H9 (cell line): ENCODE measurements around the gene ABCG1. TPM values are rescaled to one million over a fixed set of nuclear protein-coding genes. Genes with fewer than 3 reads are reported as not detected.

ENCODE experiments used
- DNase-seq: peaks from one replicate; pipeline ENCODE4 v3.0.0-alpha.2; 2017
- H2AFZ ChIP-seq: one replicate; pipeline ENCODE4 v1.6.1; 2013; ENCODE audit warnings: mild to moderate bottlenecking, low read length, control low read depth, moderate library complexity
- H2AK5ac ChIP-seq: 2 replicates; pipeline ENCODE4 v1.6.1; 2013; ENCODE audit warnings: low read length, control low read depth, mixed read lengths; ENCODE audit not compliant: insufficient read length
- H2BK120ac ChIP-seq: one replicate; pipeline ENCODE4 v1.6.1; 2013; ENCODE audit warnings: low read depth, mild to moderate bottlenecking, low read length, control low read depth, inconsistent platforms; ENCODE audit not compliant: poor library complexity, severe bottlenecking
- H2BK12ac ChIP-seq: 2 replicates; pipeline ENCODE4 v1.6.1; 2013; ENCODE audit warnings: low read length, control low read depth, mixed read lengths, low read depth; ENCODE audit not compliant: insufficient read length
- H2BK15ac ChIP-seq: 2 replicates; pipeline ENCODE4 v1.6.1; 2013; ENCODE audit warnings: low read depth, low read length, control low read depth
- H2BK20ac ChIP-seq: one replicate; pipeline ENCODE4 v1.6.1; 2013; ENCODE audit warnings: low read depth, mild to moderate bottlenecking, low read length, control low read depth, inconsistent platforms; ENCODE audit not compliant: poor library complexity, severe bottlenecking
- H2BK5ac ChIP-seq: 2 replicates; pipeline ENCODE4 v1.6.1; 2013; ENCODE audit warnings: low read length, control low read depth, mixed read lengths; ENCODE audit not compliant: insufficient read length
- H3K14ac ChIP-seq: 2 replicates; pipeline ENCODE4 v1.6.1; 2013; ENCODE audit warnings: low read length, control low read depth; ENCODE audit not compliant: insufficient read depth
- H3K18ac ChIP-seq: 2 replicates; pipeline ENCODE4 v1.6.1; 2013; ENCODE audit warnings: low read depth, mild to moderate bottlenecking, mixed read lengths, low read length, control low read depth; ENCODE audit not compliant: insufficient read length
- H3K23ac ChIP-seq: 2 replicates; pipeline ENCODE4 v1.6.1; 2013; ENCODE audit warnings: low read length, control low read depth, mixed read lengths, low read depth; ENCODE audit not compliant: insufficient read length
- H3K23me2 ChIP-seq: 2 replicates; pipeline ENCODE4 v1.6.1; 2013; ENCODE audit warnings: low read depth, mild to moderate bottlenecking, mixed read lengths, low read length, control low read depth; ENCODE audit not compliant: insufficient read length, poor library complexity, severe bottlenecking
- H3K27ac ChIP-seq: 2 replicates; pipeline ENCODE4 v1.5.1; 2013; ENCODE audit warnings: low read length, control low read depth, mixed read lengths, low read depth; ENCODE audit not compliant: insufficient read length
- H3K27me3 ChIP-seq: 2 replicates; pipeline ENCODE4 v1.6.1; 2013; ENCODE audit warnings: low read length, control low read depth, inconsistent platforms; ENCODE audit not compliant: insufficient read depth
- H3K4ac ChIP-seq: 2 replicates; pipeline ENCODE4 v1.6.1; 2013; ENCODE audit warnings: low read depth, mild to moderate bottlenecking, control low read depth, inconsistent platforms, low read length, moderate library complexity
- H3K4me1 ChIP-seq: 2 replicates; pipeline ENCODE4 v1.6.1; 2013; ENCODE audit warnings: low read length, control low read depth, inconsistent platforms; ENCODE audit not compliant: insufficient read depth
- H3K4me2 ChIP-seq: 2 replicates; pipeline ENCODE4 v1.6.1; 2013; ENCODE audit warnings: low read length, control low read depth, mixed read lengths; ENCODE audit not compliant: insufficient read length, insufficient read depth
- H3K56ac ChIP-seq: 2 replicates; pipeline ENCODE4 v1.6.1; 2013; ENCODE audit warnings: low read depth, mild to moderate bottlenecking, mixed read lengths, low read length, control low read depth; ENCODE audit not compliant: insufficient read length
- H3K79me1 ChIP-seq: 2 replicates; pipeline ENCODE4 v1.6.1; 2013; ENCODE audit warnings: low read depth, mild to moderate bottlenecking, moderate library complexity, low read length, control low read depth, inconsistent platforms; ENCODE audit not compliant: insufficient read depth, poor library complexity, severe bottlenecking
- H3K79me2 ChIP-seq: 2 replicates; pipeline ENCODE4 v1.6.1; 2013; ENCODE audit warnings: low read length, control low read depth, inconsistent platforms; ENCODE audit not compliant: insufficient read depth
- H3K9ac ChIP-seq: 2 replicates; pipeline ENCODE4 v1.6.1; 2013; ENCODE audit warnings: low read length, control low read depth, mixed read lengths; ENCODE audit not compliant: insufficient read length; ENCODE audit errors: extremely low read depth
- H3K9me3 ChIP-seq: one replicate; pipeline ENCODE4 v1.6.1; 2013; ENCODE audit warnings: low read depth, low read length, inconsistent platforms; ENCODE audit not compliant: control insufficient read depth
- H3T11ph ChIP-seq: one replicate; pipeline ENCODE4 v1.6.1; 2013; ENCODE audit warnings: mild to moderate bottlenecking, low read length, control low read depth, inconsistent platforms
- H4K20me1 ChIP-seq: one replicate; pipeline ENCODE4 v1.6.1; 2013; ENCODE audit not compliant: control insufficient read depth, insufficient read length, insufficient read depth
- H4K5ac ChIP-seq: 2 replicates; pipeline ENCODE4 v1.6.1; 2013; ENCODE audit warnings: low read depth, mild to moderate bottlenecking, mixed read lengths, low read length, control low read depth; ENCODE audit not compliant: insufficient read length
- H4K8ac ChIP-seq: replicated peaks from 2 replicates; pipeline ENCODE4 v1.6.1; 2013; ENCODE audit warnings: low read length, control low read depth, mixed read lengths, low read depth; ENCODE audit not compliant: insufficient read length
- H4K91ac ChIP-seq: 2 replicates; pipeline ENCODE4 v1.6.1; 2013; ENCODE audit warnings: low read depth, mild to moderate bottlenecking, moderate library complexity, mixed read lengths, low read length, control low read depth; ENCODE audit not compliant: insufficient read length
- H3K27ac Mint-ChIP-seq, 3 experiments: 2 replicates in 2 of 3; 3 replicates in 1 of 3; pipeline ENCODE4 v1.8.0; 2020 to 2021; ENCODE audit warnings: mixed read lengths in 3 of 3, mild to moderate bottlenecking in 1 of 3, moderate library complexity in 1 of 3
- H3K27me3 Mint-ChIP-seq: 2 replicates; pipeline ENCODE4 v1.8.0; 2021; ENCODE audit warnings: low read depth, mild to moderate bottlenecking, moderate library complexity, mixed read lengths
- H3K36me3 Mint-ChIP-seq, 3 experiments: 2 replicates in 2 of 3; 3 replicates in 1 of 3; pipeline ENCODE4 v1.8.0; 2020 to 2021; ENCODE audit warnings: low read depth in 3 of 3, mixed read lengths in 3 of 3; ENCODE audit not compliant: insufficient read depth in 1 of 3
- H3K4me1 Mint-ChIP-seq, 2 experiments: 2 replicates each; pipeline ENCODE4 v1.8.0; 2020; ENCODE audit warnings: mixed read lengths in 2 of 2
- H3K4me3 Mint-ChIP-seq, 2 experiments: 2 replicates in 1 of 2; 3 replicates in 1 of 2; pipeline ENCODE4 v1.8.0; 2020 to 2021; ENCODE audit warnings: mild to moderate bottlenecking in 2 of 2, mixed read lengths in 2 of 2, moderate library complexity in 1 of 2
- H3K9me3 Mint-ChIP-seq, 2 experiments: 2 replicates in 1 of 2; 3 replicates in 1 of 2; pipeline ENCODE4 v1.8.0; 2020; ENCODE audit warnings: mild to moderate bottlenecking in 2 of 2, mixed read lengths in 2 of 2, moderate library complexity in 1 of 2
- whole genome bisulfite sequencing: extraction: QIAGEN DNeasy Blood & Tissue Kit; methylation state at CpG from one replicate; pipeline ENCODE4 v1.1.7; 2013; ENCODE audit warnings: missing lambda C conversion rate, low lambda C conversion rate, mixed read lengths; ENCODE audit not compliant: insufficient read length; ENCODE audit errors: extremely low coverage; 5-methylcytosine and 5-hydroxymethylcytosine counted together
- total RNA-seq: library from RNA; stranded (reverse); gene quantifications from 2 replicates; pipeline ENCODE4 v1.2.1, GENCODE V29; 2021
- TF ChIP-seq, protein P1 (sequence below): fragments of 200-600 bp; sonication (generic); conservative IDR thresholded peaks from 3 replicates; pipeline ENCODE4 v1.8.0; 2021; ENCODE audit warnings: antibody characterized with exemption, mild to moderate bottlenecking

The ABCG1 gene
- total RNA-seq, 1 experiment from 2014 or later = 0.83 TPM

DNA sequence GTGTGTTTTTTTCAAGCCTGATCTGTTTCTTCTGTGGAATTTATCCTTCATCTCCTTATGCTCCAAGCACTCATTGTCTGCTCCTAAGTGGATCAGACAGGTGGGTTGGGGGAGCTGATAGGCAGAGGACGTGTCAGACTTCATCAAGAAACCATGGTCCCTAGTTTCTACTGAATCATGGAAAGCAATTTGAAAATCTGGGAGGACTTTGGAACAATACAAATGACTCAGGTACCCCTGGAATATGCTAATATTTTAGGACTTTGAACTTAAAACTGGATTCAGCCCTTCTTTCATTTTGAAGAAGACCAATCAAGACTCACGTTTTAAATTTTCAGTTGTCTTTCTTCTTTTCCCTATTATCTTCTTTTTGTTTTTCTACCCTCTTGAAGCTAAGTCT, 7.7 kb downstream of the ABCG1 start:
- no peak overlapping the region for H3K23ac ChIP-seq
- H3K18ac ChIP-seq = no peak overlapping the region
- no peak overlapping the region for H3K14ac ChIP-seq
- Mint-ChIP-seq H3K36me3 (peaks cover 0 to 2% (median 0%) of the 10 kb centered on the region in 3 experiments; a peak in 1 of 7 replicates), H3K4me1 (peaks cover 8 to 12% of the 10 kb centered on the region in 2 experiments), H3K9me3 (no peaks in the 10 kb centered on the region; a peak in 1 of 5 replicates), H3K4me3 (no peak overlapping the region), H3K27ac (no peak overlapping the region), H3K27me3 (peaks cover 82% of the 10 kb centered on the region)
- H3K9me3 ChIP-seq = no peaks in the 10 kb centered on the region
- H4K20me1 ChIP-seq = no peaks in the 10 kb centered on the region
- no peak overlapping the region for H3K9ac ChIP-seq
- WGBS = no CpG with 5 or more reads among the region's 2 CpGs
- H4K5ac ChIP-seq = no peak overlapping the region
- no peak overlapping the region for H3K4me2 ChIP-seq
- H2BK5ac ChIP-seq = no peak overlapping the region
- H3K4me1 ChIP-seq = no peaks in the 10 kb centered on the region
- DNase-seq = no peak
- TF ChIP-seq, protein P1, sequence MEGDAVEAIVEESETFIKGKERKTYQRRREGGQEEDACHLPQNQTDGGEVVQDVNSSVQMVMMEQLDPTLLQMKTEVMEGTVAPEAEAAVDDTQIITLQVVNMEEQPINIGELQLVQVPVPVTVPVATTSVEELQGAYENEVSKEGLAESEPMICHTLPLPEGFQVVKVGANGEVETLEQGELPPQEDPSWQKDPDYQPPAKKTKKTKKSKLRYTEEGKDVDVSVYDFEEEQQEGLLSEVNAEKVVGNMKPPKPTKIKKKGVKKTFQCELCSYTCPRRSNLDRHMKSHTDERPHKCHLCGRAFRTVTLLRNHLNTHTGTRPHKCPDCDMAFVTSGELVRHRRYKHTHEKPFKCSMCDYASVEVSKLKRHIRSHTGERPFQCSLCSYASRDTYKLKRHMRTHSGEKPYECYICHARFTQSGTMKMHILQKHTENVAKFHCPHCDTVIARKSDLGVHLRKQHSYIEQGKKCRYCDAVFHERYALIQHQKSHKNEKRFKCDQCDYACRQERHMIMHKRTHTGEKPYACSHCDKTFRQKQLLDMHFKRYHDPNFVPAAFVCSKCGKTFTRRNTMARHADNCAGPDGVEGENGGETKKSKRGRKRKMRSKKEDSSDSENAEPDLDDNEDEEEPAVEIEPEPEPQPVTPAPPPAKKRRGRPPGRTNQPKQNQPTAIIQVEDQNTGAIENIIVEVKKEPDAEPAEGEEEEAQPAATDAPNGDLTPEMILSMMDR = no peak
- no peak overlapping the region for H2AFZ ChIP-seq
- no peak overlapping the region for H2BK120ac ChIP-seq
- H2BK12ac ChIP-seq = no peak overlapping the region
- no peaks in the 10 kb centered on the region for H3K23me2 ChIP-seq
- no peak overlapping the region for H3K27ac ChIP-seq
- no peak overlapping the region for H4K8ac ChIP-seq
- no peak overlapping the region for H2BK15ac ChIP-seq
- no peaks in the 10 kb centered on the region for H3K79me1 ChIP-seq
- H4K91ac ChIP-seq = no peak overlapping the region
- H2BK20ac ChIP-seq = no peak overlapping the region
- H3K4ac ChIP-seq = no peak overlapping the region
- H3K56ac ChIP-seq = no peak overlapping the region
- peaks cover 3% of the 10 kb centered on the region; the same call in 1 of the 2 replicates for H3K27me3 ChIP-seq
- no peaks in the 10 kb centered on the region for H3K79me2 ChIP-seq
- no peak overlapping the region for H3T11ph ChIP-seq
- no peak overlapping the region for H2AK5ac ChIP-seq
